Skeletal muscle cell (primary cell): ENCODE results near the gene NAMPT.

Experiments used
- DNase-seq: peaks from one replicate; pipeline ENCODE4 v3.0.0-alpha.2; 2010; ENCODE audit warnings: low read depth
- H3K4me3 ChIP-seq: 2 replicates; pipeline ENCODE4 v1.5.1; 2011; ENCODE audit warnings: low read depth, mild to moderate bottlenecking, control low read depth, low read length, moderate library complexity

Gene NAMPT

DNA sequence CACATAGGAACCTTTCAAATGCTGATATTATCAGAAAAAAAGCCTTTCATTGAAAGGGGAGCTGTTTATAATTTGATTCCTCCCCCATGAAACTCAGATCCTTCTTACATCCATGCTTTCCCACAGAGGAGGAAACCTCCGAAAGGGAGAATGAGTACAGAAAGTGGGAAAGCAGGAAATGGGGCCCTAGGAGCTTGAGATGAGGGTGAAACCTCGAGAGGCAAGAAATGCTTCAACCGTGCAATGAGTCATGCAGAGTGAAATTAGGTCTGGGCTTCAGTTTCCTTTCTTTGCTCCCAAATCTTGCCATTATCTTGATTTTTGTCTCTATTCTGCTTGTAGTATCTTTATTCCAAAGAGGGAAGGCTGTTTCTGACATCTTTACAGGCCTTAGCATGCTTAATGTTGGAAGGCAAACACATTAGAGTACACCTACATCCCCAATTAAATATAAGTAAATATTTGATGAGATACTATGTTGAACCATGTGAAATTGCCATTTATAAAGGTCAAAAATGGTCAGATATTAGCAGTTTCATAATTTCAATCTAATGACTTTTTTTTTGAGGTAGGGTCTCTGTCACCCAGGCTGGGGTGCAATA, 79.1 kb downstream of the NAMPT start:
- no peak overlapping the region for H3K4me3 ChIP-seq
- DNase-seq = no peak

DNA sequence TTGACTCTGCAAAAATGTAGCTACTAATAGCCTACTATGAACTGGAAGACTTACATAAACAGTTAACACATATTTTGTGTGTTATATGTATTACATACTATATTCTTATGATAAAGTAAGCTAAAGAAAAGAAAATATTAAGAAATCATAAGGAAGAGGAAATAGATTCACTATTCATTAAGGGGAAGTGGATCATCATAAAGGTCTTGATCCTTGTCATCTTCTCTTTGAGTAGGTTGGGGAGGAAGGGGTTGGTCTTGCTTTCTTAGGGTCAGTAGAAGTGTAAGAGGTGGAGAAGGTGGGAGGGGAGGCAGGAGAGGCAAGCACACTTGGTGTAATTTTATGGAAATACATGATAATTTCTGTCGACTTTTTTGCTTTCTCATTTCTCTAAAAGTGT, 81.3 kb downstream of the NAMPT start:
- H3K4me3 ChIP-seq = no peak overlapping the region
- DNase-seq = no peak

DNA sequence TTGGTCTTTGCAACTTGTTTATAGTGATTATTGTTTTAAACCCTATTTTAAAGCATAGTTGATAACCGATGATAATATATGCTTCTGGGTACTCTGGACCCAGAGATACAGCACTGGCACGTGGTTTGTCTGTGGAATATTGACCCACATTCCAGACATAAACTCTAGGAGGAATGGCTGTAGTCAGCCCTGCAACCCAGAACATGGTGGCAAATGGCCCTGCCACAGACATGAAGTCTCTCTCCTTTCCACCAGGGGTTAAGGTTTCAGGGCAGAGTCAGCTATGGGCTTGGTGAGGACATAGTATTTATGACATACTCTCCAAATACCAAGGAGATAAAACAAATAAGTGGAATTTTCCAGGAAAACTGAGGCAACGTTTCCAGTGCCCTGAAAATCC, 83.6 kb downstream of the NAMPT start:
- no peak for DNase-seq
- no peak overlapping the region for H3K4me3 ChIP-seq

DNA sequence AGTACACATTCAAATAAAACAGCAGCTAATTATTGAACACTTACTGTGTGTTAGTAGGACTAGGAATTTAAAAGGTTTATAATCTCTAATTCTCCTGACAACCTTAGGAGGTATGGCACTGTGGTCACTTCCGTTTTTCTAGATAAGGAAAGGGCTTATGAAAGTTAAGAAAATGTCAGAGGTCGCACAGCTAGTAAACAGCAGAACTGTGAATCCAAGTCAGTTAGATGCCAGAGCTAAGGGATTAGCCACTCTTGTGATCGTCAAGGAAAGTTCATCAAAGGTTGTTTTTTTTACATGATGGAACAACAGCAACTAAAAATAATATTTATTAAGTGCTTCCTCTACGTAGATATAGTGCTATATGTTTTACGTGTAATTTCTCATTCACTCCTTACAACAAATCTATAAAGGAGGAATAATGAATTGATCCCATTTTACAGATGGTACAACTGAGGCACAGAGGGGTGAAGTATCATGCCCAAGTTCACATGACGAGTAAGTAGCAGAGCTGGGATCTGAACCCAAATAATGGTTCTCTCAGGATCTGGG, 84.9 kb downstream of the NAMPT start:
- no peak overlapping the region for H3K4me3 ChIP-seq
- no peak for DNase-seq

DNA sequence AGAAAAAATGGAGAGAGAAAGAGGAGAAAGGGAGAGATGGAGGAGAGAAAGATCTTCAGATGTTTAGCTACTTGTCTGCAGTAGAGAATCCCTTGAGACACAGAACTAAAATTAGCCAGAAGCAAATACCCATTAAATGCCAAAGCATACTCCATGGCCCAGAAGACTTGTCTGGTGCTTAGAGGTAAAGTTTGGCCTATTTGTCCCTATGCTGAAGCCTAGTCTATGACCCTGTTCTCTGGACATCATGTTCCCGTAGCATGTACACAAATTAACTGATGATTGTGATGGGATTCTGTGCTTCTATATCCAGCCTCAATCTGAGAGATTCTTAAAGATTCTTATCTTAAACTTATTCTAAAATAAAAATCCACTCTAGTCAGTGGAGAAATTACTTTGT, 85.8 kb downstream of the NAMPT start:
- DNase-seq = no peak
- H3K4me3 ChIP-seq = no peak overlapping the region
